Activated naive CD8-positive, alpha-beta T cell treated with anti-CD3 and anti-CD28 coated beads for 36 hours (primary cell): ENCODE results near the gene RAB5B. TPM values are rescaled to one million over a fixed set of nuclear protein-coding genes. Genes with fewer than 3 reads are reported as not detected.
A peak's percentile ranks its signal among the peaks of the same experiment; 100 is the strongest.

Experiments
- DNase-seq: peaks from one replicate; pipeline ENCODE4 v3.0.0; 2021
- H3K27ac Mint-ChIP-seq: one replicate; pipeline ENCODE4 v1.8.0; 2022; ENCODE audit warnings: mild to moderate bottlenecking, moderate library complexity, mixed read lengths
- H3K27me3 Mint-ChIP-seq: one replicate; pipeline ENCODE4 v1.8.0; 2022; ENCODE audit warnings: mild to moderate bottlenecking, mixed read lengths
- H3K36me3 Mint-ChIP-seq: one replicate; pipeline ENCODE4 v1.8.0; 2021; ENCODE audit warnings: mild to moderate bottlenecking, mixed read lengths
- H3K4me1 Mint-ChIP-seq: one replicate; pipeline ENCODE4 v1.8.0; 2021; ENCODE audit warnings: mixed read lengths
- H3K4me3 Mint-ChIP-seq: one replicate; pipeline ENCODE4 v1.8.0; 2022; ENCODE audit warnings: mild to moderate bottlenecking, moderate library complexity, mixed read lengths
- H3K9me3 Mint-ChIP-seq: one replicate; pipeline ENCODE4 v1.8.0; 2022; ENCODE audit warnings: mixed read lengths
- total RNA-seq, 2 experiments: library from RNA; stranded (reverse); gene quantifications; one replicate each; pipeline ENCODE4 v1.2.3, GENCODE V29; 2021

The RAB5B gene
- total RNA-seq, 2 experiments from 2014 or later, result 24.5 to 25.3 TPM

DNA sequence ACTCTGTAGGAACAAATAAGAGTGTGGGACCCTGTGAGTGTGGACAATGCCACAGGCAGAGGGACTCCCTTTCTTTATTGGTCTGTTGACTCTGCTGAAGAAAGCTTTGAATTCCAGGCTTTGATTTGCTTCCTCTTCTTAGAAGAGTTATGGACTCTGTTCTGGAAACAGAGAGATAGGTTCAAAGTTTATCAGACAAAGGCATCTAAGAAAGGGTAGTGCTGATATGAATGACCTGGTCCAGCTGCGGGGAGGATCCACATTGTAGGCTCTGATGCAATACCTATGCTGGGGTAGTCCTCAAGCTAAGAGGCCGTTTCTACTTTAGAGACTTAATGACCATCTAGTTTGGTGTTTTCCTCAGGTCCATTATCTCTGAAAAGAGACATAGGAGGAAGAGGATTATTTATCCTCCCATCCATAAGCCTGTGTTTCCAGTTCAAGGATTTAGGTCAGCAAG, 36.3 kb downstream of the RAB5B start:
- no peak for DNase-seq
- peaks cover 10% of the 10 kb centered on the region for H3K36me3 Mint-ChIP-seq
- H3K4me3 Mint-ChIP-seq, result no peak overlapping the region
- H3K27me3 Mint-ChIP-seq, result no peaks in the 10 kb centered on the region
- H3K4me1 Mint-ChIP-seq, result peaks cover 33% of the 10 kb centered on the region
- H3K27ac Mint-ChIP-seq, result peak overlapping the region; percentile 28
- H3K9me3 Mint-ChIP-seq, result no peaks in the 10 kb centered on the region

DNA sequence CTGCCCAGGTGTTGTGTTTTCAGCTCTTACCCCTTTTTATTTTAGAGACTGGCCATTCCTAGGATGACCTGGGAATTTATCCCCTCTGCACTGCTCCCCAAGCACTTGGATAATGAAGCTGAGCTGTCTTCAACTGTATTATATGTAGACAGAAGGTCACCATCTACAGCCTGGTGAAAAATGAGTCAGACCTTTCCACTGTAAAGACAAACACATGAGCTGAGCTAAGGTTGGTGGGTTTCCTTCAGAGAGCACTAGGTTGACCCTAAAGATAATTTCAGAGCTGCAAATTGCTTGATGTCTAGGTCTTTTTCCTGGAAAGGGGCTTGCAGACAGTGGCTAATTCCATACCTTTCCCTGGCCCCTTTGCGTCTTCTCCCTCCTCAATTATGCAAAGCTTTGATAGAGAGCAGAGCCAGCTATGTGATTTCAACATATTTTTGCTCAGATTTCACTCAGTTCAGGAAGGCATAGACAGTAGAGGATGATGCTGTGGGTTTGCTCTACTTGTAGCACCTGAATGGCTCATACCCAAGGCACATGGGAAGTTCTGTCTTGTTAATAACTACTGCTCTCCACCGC, 37.7 kb downstream of the RAB5B start:
- Mint-ChIP-seq H3K27me3 (no peaks in the 10 kb centered on the region), H3K9me3 (no peaks in the 10 kb centered on the region), H3K36me3 (peaks cover 10% of the 10 kb centered on the region), H3K4me1 (peaks cover 35% of the 10 kb centered on the region), H3K27ac (no peak overlapping the region), H3K4me3 (no peak overlapping the region)
- no peak for DNase-seq

- Mint-ChIP-seq H3K27ac (no peak overlapping the region), H3K4me1 (peaks cover 27% of the 10 kb centered on the region), H3K9me3 (no peaks in the 10 kb centered on the region), H3K27me3 (no peaks in the 10 kb centered on the region), H3K36me3 (peaks cover 14% of the 10 kb centered on the region), H3K4me3 (no peak overlapping the region)
- DNase-seq, result no peak
Observed at GRCh38 chr12:56013482-56013881, 39.6 kb downstream of the RAB5B start.

GRCh38 chr12:56014205-56014604, 40.3 kb downstream of the RAB5B start:
- Mint-ChIP-seq H3K27ac (no peak overlapping the region), H3K36me3 (peaks cover 14% of the 10 kb centered on the region)

GRCh38 chr12:56017181-56017580, 43.3 kb downstream of the RAB5B start:
- H3K4me1 Mint-ChIP-seq, result peaks cover 29% of the 10 kb centered on the region
- H3K27me3 Mint-ChIP-seq, result no peaks in the 10 kb centered on the region
- no peaks in the 10 kb centered on the region for H3K9me3 Mint-ChIP-seq
- H3K4me3 Mint-ChIP-seq, result no peak overlapping the region
- H3K27ac Mint-ChIP-seq, result no peak overlapping the region
- H3K36me3 Mint-ChIP-seq, result peaks cover 12% of the 10 kb centered on the region
- no peak for DNase-seq

More at GRCh38 chr12:56014205-56014604, 40.3 kb downstream of the RAB5B start:
- no peak overlapping the region for H3K4me3 Mint-ChIP-seq
- DNase-seq, result no peak
- no peaks in the 10 kb centered on the region for H3K27me3 Mint-ChIP-seq
- H3K4me1 Mint-ChIP-seq, result peaks cover 22% of the 10 kb centered on the region
- H3K9me3 Mint-ChIP-seq, result no peaks in the 10 kb centered on the region

GRCh38 chr12:56018356-56018755, 44.5 kb downstream of the RAB5B start:
- H3K4me1 Mint-ChIP-seq, result peaks cover 29% of the 10 kb centered on the region
- DNase-seq, result no peak
- H3K4me3 Mint-ChIP-seq, result no peak overlapping the region
- H3K27ac Mint-ChIP-seq, result no peak overlapping the region
- peaks cover 14% of the 10 kb centered on the region for H3K36me3 Mint-ChIP-seq
- H3K9me3 Mint-ChIP-seq, result no peaks in the 10 kb centered on the region
- H3K27me3 Mint-ChIP-seq, result no peaks in the 10 kb centered on the region

DNA sequence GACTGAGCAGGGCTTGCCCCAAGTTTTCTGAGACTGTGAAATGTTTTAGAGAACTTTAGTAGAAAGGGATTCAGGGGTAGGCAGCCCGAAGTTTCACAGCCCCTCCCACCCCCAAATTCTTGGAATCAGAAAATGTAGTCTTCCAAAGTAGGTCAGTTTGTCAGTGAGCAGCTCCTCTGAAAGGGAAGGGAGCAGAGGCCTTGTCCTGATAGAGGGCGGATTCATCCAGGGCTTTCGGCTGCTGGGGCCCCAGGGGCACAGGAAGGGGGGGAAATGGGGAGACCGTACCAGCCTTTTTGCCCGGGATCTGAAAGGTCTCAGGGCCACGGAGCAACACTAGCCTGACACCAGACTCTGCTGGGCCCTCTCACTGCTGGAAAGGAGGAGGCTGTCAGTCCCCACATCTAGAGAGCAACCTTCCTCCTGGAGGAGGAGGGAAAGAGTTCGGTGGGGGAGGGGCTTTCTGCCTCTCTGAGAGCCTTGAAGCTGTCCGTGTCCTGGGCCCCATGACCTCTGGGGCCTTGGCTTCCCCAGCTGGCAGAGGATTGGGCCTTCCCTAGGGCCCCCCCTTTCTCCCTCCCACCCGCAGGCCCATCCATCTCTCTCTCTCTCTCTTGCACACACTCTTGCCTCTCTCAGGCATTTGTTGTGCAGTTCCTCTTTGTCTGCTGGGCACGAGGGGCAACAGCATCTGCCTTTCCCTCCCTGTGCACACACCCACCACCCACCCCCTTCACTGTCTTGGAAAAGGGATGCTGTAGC, 46.7 kb downstream of the RAB5B start, which contains the start of gene IKZF4:
TSS of gene IKZF4 (plus strand) at position 621 of the 762 bp plus-strand sequence. CDS start 451 bp downstream, outside the sequence.
- DNase-seq, result no peak
- peak within 1 kb of the TSS; percentile 90 for H3K4me3 Mint-ChIP-seq
- H3K9me3 Mint-ChIP-seq, result no peaks in the 10 kb centered on the region
- H3K36me3 Mint-ChIP-seq, result peaks cover 20% of the 10 kb centered on the region
- H3K4me1 Mint-ChIP-seq, result peaks cover 24% of the 10 kb centered on the region
- H3K27me3 Mint-ChIP-seq, result no peaks in the 10 kb centered on the region
- peak within 1 kb of the TSS; percentile 91 for H3K27ac Mint-ChIP-seq

DNA sequence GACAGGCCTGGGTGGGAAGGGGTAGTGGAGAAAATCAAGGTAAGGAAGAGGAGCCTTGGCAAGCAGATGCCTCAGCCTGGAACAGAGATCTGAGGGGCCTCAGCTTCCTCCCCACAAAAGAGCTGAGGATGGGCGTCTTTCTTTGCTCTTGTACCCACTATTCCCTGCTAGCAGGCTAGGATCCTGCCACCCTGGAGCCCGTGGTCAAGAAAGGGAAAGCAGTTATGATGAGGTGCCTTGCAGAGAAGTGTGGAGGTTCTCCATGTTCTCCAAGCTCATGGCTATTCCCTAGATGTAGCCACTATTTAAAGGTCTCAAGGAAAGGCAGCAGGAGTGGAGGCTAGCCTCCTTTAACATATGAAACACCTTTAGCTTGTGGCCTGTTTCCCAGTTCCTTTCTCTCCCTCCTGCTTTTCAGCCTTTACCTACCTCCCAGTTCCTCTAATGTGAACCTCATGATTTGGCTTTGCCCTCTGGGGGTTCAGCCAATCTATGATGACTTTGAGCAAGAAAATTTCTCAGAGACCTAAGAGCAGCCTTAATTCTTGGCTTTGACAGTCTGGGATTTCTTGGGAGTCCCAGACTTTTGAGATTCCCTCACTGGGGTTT, 48.1 kb downstream of the RAB5B start:
- Mint-ChIP-seq H3K27ac (peak overlapping the region; percentile 91), H3K4me1 (peaks cover 21% of the 10 kb centered on the region), H3K9me3 (no peaks in the 10 kb centered on the region), H3K4me3 (peak overlapping the region; percentile 90), H3K27me3 (no peaks in the 10 kb centered on the region), H3K36me3 (peaks cover 26% of the 10 kb centered on the region)
- DNase-seq, result no peak

- peak overlapping the region; percentile 34 for H3K27ac Mint-ChIP-seq
- H3K36me3 Mint-ChIP-seq, result peaks cover 64% of the 10 kb centered on the region
- H3K9me3 Mint-ChIP-seq, result no peaks in the 10 kb centered on the region
- H3K4me3 Mint-ChIP-seq, result no peak overlapping the region
- no peak for DNase-seq
- no peaks in the 10 kb centered on the region for H3K27me3 Mint-ChIP-seq
- peaks cover 38% of the 10 kb centered on the region for H3K4me1 Mint-ChIP-seq
Observed at GRCh38 chr12:56028511-56029165, 54.8 kb downstream of the RAB5B start.

DNA sequence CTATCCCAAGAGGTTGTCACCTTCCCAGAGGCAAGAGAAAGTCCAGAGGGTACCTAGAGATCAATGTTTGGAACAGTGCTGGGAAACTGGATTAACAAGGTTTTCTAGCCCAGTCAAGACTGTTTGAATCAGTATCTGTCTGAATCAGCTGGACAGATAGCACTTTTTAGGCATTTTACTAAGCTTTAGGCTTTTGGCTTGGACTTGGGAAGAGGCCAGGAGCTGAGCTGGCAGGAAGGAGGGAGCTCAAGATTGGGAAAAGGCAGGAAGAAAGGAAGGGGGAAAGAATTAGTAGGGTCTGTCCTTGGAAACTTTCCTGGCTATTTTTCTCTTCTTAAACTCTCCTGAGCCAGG, 55.3 kb downstream of the RAB5B start:
- Mint-ChIP-seq H3K27me3 (no peaks in the 10 kb centered on the region), H3K4me1 (peaks cover 40% of the 10 kb centered on the region), H3K9me3 (no peaks in the 10 kb centered on the region), H3K36me3 (peaks cover 68% of the 10 kb centered on the region), H3K4me3 (no peak overlapping the region), H3K27ac (peak overlapping the region; percentile 66)
- no peak for DNase-seq

GRCh38 chr12:56029666-56030293, 55.9 kb downstream of the RAB5B start:
- H3K4me1 Mint-ChIP-seq, result peaks cover 46% of the 10 kb centered on the region
- H3K9me3 Mint-ChIP-seq, result no peaks in the 10 kb centered on the region
- no peak for DNase-seq
- no peak overlapping the region for H3K4me3 Mint-ChIP-seq
- peak overlapping the region; percentile 65 for H3K27ac Mint-ChIP-seq
- H3K36me3 Mint-ChIP-seq, result peaks cover 72% of the 10 kb centered on the region
- no peaks in the 10 kb centered on the region for H3K27me3 Mint-ChIP-seq

DNA sequence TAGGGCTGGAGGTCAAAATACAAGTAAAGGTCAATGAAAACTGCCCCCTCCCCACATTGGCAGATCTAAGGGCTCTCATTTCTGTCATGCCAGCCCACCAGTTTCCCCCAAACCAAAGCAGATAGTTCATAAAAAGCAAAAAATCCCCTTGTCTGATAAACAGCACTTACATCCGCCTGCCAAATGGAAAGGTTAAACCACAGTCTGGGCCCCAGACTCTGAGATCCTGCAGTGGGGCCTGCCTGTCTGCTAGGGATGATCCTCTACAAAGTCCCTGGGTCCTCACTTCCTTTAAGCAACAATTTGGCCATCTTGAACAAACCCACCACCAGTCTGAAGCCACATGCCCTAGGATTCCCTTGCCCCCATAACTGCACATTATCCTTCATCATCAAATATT, 58.1 kb downstream of the RAB5B start:
- no peaks in the 10 kb centered on the region for H3K27me3 Mint-ChIP-seq

GRCh38 chr12:56034586-56035332, 60.9 kb downstream of the RAB5B start:
- peak; percentile 67 for DNase-seq
- Mint-ChIP-seq H3K27ac (peak overlapping the region; percentile 89), H3K27me3 (no peaks in the 10 kb centered on the region), H3K9me3 (no peaks in the 10 kb centered on the region), H3K36me3 (peaks cover 73% of the 10 kb centered on the region), H3K4me1 (peaks cover 64% of the 10 kb centered on the region), H3K4me3 (peak overlapping the region; percentile 49)

More for the DNA sequence above, 58.1 kb downstream of the RAB5B start:
- Mint-ChIP-seq H3K27ac (peak overlapping the region; percentile 85), H3K9me3 (no peaks in the 10 kb centered on the region), H3K4me1 (peaks cover 58% of the 10 kb centered on the region), H3K36me3 (peaks cover 80% of the 10 kb centered on the region), H3K4me3 (peak overlapping the region; percentile 51)
- peak; percentile 46 for DNase-seq

GRCh38 chr12:56037161-56037560, 63.3 kb downstream of the RAB5B start:
- Mint-ChIP-seq H3K4me1 (peaks cover 60% of the 10 kb centered on the region), H3K4me3 (no peak overlapping the region), H3K27me3 (no peaks in the 10 kb centered on the region), H3K9me3 (no peaks in the 10 kb centered on the region), H3K27ac (peak overlapping the region; percentile 12), H3K36me3 (peaks cover 64% of the 10 kb centered on the region)
- DNase-seq, result no peak
